Measurements from ENCODE around the gene WNK2. TPM values are rescaled to one million over a fixed set of nuclear protein-coding genes. Genes with fewer than 3 reads are reported as not detected.

WNK2 gene
- total RNA-seq, 1 donor from 2014 or later = 6.2 TPM

DNA sequence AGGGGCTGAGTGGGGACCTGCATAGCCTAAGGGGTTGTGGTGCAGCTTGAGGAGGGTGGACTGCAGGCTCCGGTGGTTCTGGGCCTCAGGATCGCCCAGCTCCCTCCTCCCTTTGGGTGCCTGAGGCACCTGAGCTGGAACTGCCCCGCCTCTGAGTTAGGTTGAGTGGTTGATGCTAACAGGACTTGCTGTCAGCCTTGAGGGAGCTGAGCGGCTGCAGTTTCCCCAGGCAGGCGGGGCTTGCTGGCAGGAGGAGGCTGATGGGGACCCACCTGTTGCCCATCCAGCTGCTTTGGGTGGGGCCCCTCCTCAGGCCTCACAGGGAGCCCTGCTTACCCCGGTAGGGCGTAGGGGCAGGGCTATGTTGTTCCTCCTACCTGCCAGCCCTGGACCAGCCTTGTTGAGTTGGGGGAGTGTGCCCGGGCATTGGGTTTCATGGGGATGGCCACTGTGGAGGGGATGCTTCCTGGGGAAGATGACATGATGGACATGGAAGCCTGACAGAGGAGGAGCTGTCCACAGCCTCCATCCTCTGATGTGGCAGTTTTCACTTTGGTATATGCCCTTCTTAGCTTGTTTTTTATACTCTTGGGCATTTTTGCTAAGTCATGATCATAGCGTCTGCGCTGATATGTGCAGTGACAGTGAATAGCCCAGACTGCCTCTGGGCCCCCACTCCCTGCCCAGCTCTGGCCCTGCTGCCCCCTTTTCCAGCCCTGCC, 14.3 kb downstream of the WNK2 start:
- H3K36me3 ChIP-seq = no peaks in the 10 kb centered on the region
- H3K9ac ChIP-seq = no peak overlapping the region
- Mint-ChIP-seq H3K27me3 (ENCODE audit: insufficient read depth, low read depth) (peaks cover 3% of the 10 kb centered on the region), H3K36me3 (peaks cover 7% of the 10 kb centered on the region), H3K27ac (no peak overlapping the region), H3K9me3 (no peaks in the 10 kb centered on the region), H3K4me3 (no peak overlapping the region), H3K4me1 (peaks cover 57% of the 10 kb centered on the region)
- no peak for DNase-seq (ENCODE audit: low spot score)
- H3K9me3 ChIP-seq (ENCODE audit: low read depth) = no peaks in the 10 kb centered on the region
- no peak for TF ChIP-seq EZH2 (IDR thresholded peaks at IDR 0.05)
- no peak for TF ChIP-seq CTCF (IDR thresholded peaks at IDR 0.05)
- no peak for TF ChIP-seq EZH2phosphoT487 (IDR thresholded peaks at IDR 0.05)
- H3K4me2 ChIP-seq = no peak overlapping the region
- peaks cover 13% of the 10 kb centered on the region for H3K4me1 ChIP-seq
- H2AFZ ChIP-seq (replicated peaks) = no peak overlapping the region
- H3K27me3 ChIP-seq = no peaks in the 10 kb centered on the region
- H3K79me2 ChIP-seq (ENCODE audit: low read depth) = peaks cover 6% of the 10 kb centered on the region
- H3K27ac ChIP-seq = no peak overlapping the region
- no peak overlapping the region for H3K4me3 ChIP-seq
- no peaks in the 10 kb centered on the region for H3F3A ChIP-seq (ENCODE audit: low read depth)
- peaks cover 34% of the 10 kb centered on the region for H4K20me1 ChIP-seq (ENCODE audit: low read depth)

- Histone ChIP-seq H3K4me3 (no peak overlapping the region), H3K4me1 (peaks cover 16% of the 10 kb centered on the region), H2AFZ (replicated peaks) (no peak overlapping the region), H4K20me1 (ENCODE audit: low read depth) (peaks cover 42% of the 10 kb centered on the region), H3K27ac (no peak overlapping the region), H3F3A (ENCODE audit: low read depth) (no peaks in the 10 kb centered on the region), H3K9me3 (ENCODE audit: low read depth) (no peaks in the 10 kb centered on the region), H3K27me3 (no peaks in the 10 kb centered on the region), H3K36me3 (no peaks in the 10 kb centered on the region), H3K9ac (no peak overlapping the region), H3K4me2 (no peak overlapping the region), H3K79me2 (ENCODE audit: low read depth) (peaks cover 7% of the 10 kb centered on the region)
- Mint-ChIP-seq H3K27me3 (ENCODE audit: insufficient read depth, low read depth) (peaks cover 3% of the 10 kb centered on the region), H3K4me3 (no peak overlapping the region), H3K9me3 (no peaks in the 10 kb centered on the region), H3K36me3 (peaks cover 9% of the 10 kb centered on the region), H3K27ac (no peak overlapping the region), H3K4me1 (peaks cover 57% of the 10 kb centered on the region)
- TF ChIP-seq EZH2phosphoT487 (IDR thresholded peaks at IDR 0.05) (no peak), EZH2 (IDR thresholded peaks at IDR 0.05) (no peak), CTCF (IDR thresholded peaks at IDR 0.05) (no peak)
- DNase-seq (ENCODE audit: low spot score) = no peak
Observed at GRCh38 chr9:93198838-93199625, 15.1 kb downstream of the WNK2 start.

DNA sequence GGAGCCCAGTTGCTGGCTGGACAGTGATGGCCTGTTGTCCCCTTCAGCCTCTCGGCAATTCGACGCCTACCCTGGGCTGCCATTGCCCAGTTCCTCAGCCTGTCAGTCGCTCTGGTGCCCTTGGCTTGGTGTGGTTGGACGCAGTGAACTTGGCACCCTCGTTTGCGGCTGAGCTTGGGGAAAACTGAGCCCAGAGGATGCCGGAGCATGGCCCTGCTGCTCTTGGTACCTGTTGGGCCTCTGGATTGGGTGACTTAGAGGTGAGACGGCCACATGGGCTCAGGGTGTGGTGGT, 16.5 kb downstream of the WNK2 start:
- Histone ChIP-seq H3K4me3 (no peak overlapping the region), H3K4me1 (peaks cover 19% of the 10 kb centered on the region), H3K9me3 (ENCODE audit: low read depth) (no peaks in the 10 kb centered on the region), H3K9ac (no peak overlapping the region), H3K79me2 (ENCODE audit: low read depth) (peaks cover 11% of the 10 kb centered on the region), H2AFZ (replicated peaks) (no peak overlapping the region), H4K20me1 (ENCODE audit: low read depth) (peaks cover 53% of the 10 kb centered on the region), H3K4me2 (no peak overlapping the region), H3F3A (ENCODE audit: low read depth) (no peaks in the 10 kb centered on the region), H3K27ac (no peak overlapping the region), H3K27me3 (no peaks in the 10 kb centered on the region), H3K36me3 (no peaks in the 10 kb centered on the region)
- no peak for DNase-seq (ENCODE audit: low spot score)
- H3K4me1 Mint-ChIP-seq = peaks cover 62% of the 10 kb centered on the region
- H3K9me3 Mint-ChIP-seq = no peaks in the 10 kb centered on the region
- H3K4me3 Mint-ChIP-seq = no peak overlapping the region
- no peak for TF ChIP-seq EZH2phosphoT487 (IDR thresholded peaks at IDR 0.05)
- TF ChIP-seq CTCF (IDR thresholded peaks at IDR 0.05) = no peak
- no peak for TF ChIP-seq EZH2 (IDR thresholded peaks at IDR 0.05)
- peaks cover 5% of the 10 kb centered on the region for H3K36me3 Mint-ChIP-seq
- H3K27me3 Mint-ChIP-seq (ENCODE audit: insufficient read depth, low read depth) = peaks cover 5% of the 10 kb centered on the region
- no peak overlapping the region for H3K27ac Mint-ChIP-seq

Data from neural progenitor cell (in vitro differentiated cells).